OCI-LY7 (cell line): ENCODE data around the gene ACOT13.
"Not testable (repeated sequence)": the region's sequence is repeated elsewhere in the genome, so short reads cannot be mapped to it uniquely, and the experiment has no call there.

Source experiments
- EZH2phosphoT487 ChIP-seq: fragments of 200-600 bp; sonication (generic); IDR thresholded peaks from 2 replicates; pipeline ENCODE4 v1.6.1; 2018; ENCODE audit warnings: low read depth, borderline replicate concordance, mild to moderate bottlenecking, mixed run types, antibody characterized with exemption, low read length, moderate library complexity, mixed read lengths
- TF ChIP-seq, protein P1 (sequence below): fragments of 200-600 bp; sonication (generic); conservative IDR thresholded peaks from 2 replicates; pipeline ENCODE4 v1.5.1; 2014; ENCODE audit warnings: mild to moderate bottlenecking, antibody characterized with exemption, low read length, moderate library complexity, mixed read lengths

DNA sequence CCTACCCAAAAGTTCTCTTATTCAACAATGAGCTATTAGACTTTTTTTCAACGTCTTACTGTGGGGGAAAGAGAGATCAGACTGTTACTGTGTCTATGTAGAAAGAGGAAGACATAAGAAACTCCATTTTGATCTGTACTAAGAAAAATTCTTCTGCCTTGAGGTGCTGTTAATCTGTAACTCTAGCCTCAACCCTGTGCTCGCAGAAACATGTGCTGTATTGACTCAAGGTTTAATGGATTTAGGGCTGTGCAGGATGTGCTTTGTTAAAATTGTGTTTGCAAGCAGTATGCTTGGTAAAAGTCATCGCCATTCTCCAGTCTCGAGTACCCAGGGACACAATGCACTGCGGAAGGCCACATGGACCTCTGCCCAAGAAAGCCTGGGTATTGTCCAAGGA, 5.1 kb upstream of the ACOT13 start:
- TF ChIP-seq, protein P1, sequence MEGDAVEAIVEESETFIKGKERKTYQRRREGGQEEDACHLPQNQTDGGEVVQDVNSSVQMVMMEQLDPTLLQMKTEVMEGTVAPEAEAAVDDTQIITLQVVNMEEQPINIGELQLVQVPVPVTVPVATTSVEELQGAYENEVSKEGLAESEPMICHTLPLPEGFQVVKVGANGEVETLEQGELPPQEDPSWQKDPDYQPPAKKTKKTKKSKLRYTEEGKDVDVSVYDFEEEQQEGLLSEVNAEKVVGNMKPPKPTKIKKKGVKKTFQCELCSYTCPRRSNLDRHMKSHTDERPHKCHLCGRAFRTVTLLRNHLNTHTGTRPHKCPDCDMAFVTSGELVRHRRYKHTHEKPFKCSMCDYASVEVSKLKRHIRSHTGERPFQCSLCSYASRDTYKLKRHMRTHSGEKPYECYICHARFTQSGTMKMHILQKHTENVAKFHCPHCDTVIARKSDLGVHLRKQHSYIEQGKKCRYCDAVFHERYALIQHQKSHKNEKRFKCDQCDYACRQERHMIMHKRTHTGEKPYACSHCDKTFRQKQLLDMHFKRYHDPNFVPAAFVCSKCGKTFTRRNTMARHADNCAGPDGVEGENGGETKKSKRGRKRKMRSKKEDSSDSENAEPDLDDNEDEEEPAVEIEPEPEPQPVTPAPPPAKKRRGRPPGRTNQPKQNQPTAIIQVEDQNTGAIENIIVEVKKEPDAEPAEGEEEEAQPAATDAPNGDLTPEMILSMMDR: not testable (repeated sequence)
- not testable (repeated sequence) for TF ChIP-seq EZH2phosphoT487
